Right lobe of liver (tissue), 4 donors: ENCODE results near the gene WDR90.

ENCODE experiments used
- POLR2A ChIP-seq: fragments of 450-650 bp; IDR thresholded peaks from one replicate; pipeline ENCODE4 v1.6.1; 2017; ENCODE audit warnings: antibody characterized with exemption, mild to moderate bottlenecking
- TF ChIP-seq, protein P1 (sequence below), 4 donors: fragments of 200-600 bp in 3 of 4; fragments of 450-650 bp in 1 of 4; IDR thresholded peaks; one replicate each; pipeline versions ENCODE4 v1.5.1 to v1.8.0; 2016 to 2022; ENCODE audit warnings: antibody characterized with exemption in 4 of 4, mild to moderate bottlenecking in 2 of 4
- donor health status: DM: no; HTN: no; CAD: no.
- donor health status: DM: no; HTN: no; CAD: no.
- donor health status: DM: no; HTN: yes; CAD: no.

DNA sequence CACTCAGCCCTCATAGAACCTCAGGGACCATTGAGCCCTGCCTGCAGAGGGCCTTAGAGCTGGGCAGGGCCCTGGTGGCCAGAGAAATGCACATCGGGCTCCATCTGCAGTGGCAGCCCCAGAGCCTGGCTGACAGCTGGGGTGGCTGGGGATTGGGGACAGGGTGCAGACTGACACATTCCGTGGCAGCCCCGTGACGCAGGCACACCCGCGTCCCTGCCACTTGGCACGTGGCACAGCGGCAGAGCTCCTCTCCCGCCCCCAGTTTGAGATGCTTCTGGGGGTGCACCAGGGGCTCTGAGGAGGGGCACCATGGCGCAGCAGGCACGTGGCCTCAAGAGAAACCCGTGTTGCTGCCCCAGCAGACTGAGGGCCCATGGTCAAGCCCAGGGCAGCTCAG, 54.2 kb downstream of the WDR90 start:
- TF ChIP-seq, protein P1, sequence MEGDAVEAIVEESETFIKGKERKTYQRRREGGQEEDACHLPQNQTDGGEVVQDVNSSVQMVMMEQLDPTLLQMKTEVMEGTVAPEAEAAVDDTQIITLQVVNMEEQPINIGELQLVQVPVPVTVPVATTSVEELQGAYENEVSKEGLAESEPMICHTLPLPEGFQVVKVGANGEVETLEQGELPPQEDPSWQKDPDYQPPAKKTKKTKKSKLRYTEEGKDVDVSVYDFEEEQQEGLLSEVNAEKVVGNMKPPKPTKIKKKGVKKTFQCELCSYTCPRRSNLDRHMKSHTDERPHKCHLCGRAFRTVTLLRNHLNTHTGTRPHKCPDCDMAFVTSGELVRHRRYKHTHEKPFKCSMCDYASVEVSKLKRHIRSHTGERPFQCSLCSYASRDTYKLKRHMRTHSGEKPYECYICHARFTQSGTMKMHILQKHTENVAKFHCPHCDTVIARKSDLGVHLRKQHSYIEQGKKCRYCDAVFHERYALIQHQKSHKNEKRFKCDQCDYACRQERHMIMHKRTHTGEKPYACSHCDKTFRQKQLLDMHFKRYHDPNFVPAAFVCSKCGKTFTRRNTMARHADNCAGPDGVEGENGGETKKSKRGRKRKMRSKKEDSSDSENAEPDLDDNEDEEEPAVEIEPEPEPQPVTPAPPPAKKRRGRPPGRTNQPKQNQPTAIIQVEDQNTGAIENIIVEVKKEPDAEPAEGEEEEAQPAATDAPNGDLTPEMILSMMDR (IDR thresholded peaks at IDR 0.05) = no peak
- no peak for TF ChIP-seq POLR2A
